ENCODE results near the gene CAMKMT.

CAMKMT gene

DNA sequence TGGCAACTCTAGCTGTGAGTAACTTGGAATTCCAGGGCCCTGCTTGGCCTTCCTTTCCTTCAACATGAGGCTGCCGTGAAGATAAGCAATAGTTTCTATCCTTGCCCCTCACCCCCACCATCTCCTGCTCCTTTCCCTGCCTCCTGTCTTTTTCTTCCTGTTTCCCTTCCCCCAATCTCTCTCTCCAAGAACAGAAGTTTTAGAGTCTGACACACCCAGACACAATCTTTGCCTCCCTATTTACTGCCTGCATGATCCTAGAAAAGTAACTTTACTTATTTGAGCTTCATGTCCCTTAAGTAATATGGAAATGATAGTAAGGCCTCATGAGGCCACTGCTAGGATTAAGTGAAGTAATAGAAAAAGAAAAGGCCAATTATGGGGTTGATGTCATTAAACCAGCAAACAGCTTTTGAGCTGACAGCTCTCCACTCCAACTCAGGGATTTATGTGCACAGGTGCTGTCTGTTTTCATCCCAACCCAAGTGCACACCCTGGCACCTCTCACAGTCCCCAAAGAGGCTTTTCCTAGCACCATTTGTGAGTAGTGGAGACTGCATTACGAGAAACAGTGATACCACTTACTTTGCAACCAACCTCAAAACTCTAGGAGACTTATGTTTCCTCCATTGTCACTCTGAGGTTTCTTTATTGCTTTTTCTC is 456.1 kb downstream of the CAMKMT start:
- in situ Hi-C loops (cut with MboI; ENCODE audit: low sequenced_read_pairs) = no loop called here

DNA sequence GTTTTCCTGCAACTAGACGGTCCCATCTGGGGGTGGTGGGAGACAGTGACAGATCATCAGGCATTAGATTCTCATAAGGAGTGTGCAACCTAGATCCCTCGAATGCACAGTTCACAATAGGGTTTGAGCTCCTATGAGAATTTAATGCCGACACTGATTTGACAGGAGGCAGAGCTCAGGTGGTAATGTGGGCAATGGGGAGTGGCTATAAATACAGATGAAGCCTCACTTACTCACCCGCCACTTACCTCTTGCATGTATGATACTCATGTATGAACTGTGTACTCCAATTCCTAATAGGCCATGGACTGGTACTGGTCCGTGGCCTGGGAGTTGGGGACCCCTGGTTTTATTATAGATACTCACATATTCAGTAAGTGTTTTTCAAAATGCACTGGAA is 457.3 kb downstream of the CAMKMT start:
- in situ Hi-C loops (cut with MboI; ENCODE audit: low sequenced_read_pairs) = no loop called here

DNA sequence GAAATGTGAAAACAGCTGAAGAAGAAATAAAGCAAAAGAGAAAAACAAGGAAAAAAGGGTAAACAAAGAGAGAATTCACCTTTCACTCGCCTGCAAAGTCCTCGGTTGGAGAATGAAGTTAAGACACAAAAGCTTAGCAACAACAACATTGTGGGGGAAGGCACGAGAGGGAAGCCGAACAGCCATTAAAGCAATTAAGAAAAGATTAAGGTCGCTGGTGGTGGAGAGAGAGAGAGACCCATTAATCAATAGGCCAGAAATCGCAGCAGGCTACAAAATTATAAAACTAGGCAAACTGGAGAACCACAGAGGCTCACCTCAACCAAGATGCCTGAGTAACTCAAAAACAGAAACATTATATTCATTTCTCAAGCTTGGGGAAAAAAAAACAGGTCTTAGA is 459.8 kb downstream of the CAMKMT start:
- in situ Hi-C loops (cut with MboI; ENCODE audit: low sequenced_read_pairs) = no loop called here

DNA sequence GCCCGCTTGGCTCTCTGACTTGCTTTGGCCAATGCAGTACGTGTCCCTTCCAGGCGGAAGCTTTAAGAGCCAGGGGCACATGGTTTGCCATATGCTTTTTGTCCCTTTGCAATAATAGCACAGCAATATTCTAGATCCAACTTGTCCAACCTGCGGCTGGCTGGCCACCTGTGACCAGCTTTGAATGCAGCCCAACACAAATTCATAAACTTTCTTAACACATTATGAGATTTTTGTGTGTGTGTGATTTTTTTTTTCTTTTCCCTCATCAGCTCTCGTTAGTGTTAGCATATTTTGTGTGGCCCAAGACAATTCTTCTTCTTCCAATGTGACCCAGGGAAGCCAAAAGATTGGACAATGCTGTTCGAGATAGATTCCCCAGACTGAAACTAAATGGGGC is 460.4 kb downstream of the CAMKMT start:
- in situ Hi-C loops (cut with MboI; ENCODE audit: low sequenced_read_pairs) = no loop called here

All from hTERT RPE-1 (cell line).